GM19043 (cell line): ENCODE data around the gene ZNF189.

ENCODE experiments used
- ATAC-seq: cut with Tn5 transposase; IDR thresholded peaks from one replicate; pipeline ENCODE4 v1.9.1; 2021; ENCODE audit warnings: low read depth; ENCODE audit not compliant: unreplicated experiment

Gene ZNF189

GRCh38 chr9:101446732-101447131 lies 48.1 kb downstream of the ZNF189 start:
- no peak for ATAC-seq

DNA sequence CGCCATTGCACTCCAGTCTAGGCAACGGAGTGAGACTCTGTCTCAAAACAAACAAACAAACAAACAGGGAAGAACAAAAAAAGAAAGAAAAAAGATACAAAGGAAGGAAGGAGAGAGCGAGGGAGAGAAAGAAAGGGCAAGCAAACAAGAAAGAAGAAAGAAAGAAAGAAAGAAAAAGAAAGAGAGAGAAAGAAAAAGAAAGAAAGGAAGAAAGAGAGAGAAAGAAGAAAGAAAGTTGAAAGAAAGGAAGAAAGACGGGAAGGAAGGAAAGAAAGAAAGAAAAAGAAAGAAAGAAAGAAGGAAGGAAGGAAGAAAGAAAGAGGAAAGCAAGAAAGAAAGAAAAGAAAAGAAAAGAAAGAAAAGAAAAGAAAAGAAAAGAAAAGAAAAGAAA lies 50.0 kb downstream of the ZNF189 start:
- ATAC-seq, result no peak

GRCh38 chr9:101449071-101449721 lies 50.5 kb downstream of the ZNF189 start:
- peak; percentile 96 for ATAC-seq

DNA sequence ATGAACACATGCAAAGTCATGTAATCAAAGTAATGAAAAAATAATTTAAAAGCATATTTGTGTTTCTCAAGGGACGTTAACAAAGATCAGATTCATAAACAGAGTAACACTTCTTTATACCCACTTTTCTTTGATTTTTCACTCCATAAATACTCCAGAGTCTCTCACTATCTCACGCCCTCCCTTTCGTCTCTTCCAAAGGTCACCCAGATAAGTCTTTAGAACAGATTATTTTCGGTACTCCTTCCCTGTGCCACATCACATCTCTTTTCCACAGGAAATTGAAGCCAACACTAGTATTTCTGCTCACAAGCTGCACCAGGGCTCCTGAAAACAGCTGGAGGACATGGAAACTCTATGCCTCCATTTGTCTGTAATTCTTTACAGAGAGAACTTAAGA lies 52.3 kb downstream of the ZNF189 start:
- no peak for ATAC-seq

- ATAC-seq, result no peak
Observed at GRCh38 chr9:101451498-101451897, 52.8 kb downstream of the ZNF189 start.

DNA sequence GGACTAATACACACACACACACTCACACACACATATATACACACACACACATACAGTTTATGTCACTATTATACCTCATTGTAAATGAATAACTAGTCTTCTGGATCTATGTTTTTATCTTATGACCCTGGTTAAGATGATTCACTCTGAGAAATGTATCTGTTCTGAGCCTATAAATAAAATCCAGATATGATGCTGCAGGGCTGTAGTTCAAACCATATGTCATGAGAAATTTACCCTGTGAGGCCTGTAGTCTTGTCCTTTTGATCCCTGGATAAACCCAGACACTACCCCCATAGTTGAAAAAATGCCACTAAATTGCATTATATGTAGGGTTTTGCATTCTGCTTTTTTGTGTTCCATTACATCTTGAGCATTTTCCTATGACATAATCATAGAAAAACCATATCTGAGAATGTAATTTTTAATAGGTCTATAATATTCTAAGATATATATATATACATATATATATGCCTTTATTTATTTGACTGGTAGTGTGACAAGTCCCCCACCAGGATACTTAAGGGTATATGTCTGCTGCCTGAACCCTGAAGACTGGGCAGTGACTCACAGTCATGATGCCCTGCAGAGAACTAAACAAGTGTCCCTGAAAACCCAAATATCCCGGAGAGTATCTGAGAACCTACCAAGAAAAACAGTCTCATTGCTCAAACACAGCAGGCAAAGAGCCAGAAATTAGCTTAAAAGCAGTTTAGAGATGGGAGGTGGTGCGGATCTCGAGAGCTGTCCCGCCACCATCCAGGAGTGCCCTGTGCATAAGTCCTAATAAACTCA lies 55.3 kb downstream of the ZNF189 start:
- no peak for ATAC-seq

GRCh38 chr9:101455656-101456240 lies 57.1 kb downstream of the ZNF189 start:
- no peak for ATAC-seq

DNA sequence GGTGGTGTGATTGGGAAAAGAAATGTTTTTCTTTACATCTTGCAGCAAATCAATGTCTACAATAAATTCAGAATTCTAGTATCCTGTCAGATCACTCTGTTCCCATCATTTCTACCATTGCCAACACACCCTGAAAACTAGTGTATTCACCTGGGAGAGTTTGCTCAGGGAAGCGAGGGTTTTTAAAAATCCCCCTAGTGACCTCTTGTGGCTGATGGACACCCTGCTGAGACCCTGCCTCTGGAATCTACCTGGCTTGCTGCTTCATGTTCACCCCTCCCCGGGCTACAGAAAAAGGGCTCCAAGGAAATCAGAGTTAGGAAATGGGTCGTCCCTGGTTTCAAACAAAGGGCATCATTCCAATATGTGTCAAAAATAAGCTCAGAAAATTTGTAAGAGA lies 58.4 kb downstream of the ZNF189 start:
- no peak for ATAC-seq

- peak; percentile 90 for ATAC-seq
Observed at GRCh38 chr9:101458963-101459631, 60.4 kb downstream of the ZNF189 start.
